ENCODE results near the gene PDE3A.

- no peak for TF ChIP-seq GATA3 (IDR thresholded peaks at IDR 0.05; ENCODE audit: low read depth, low read length)
- no peak for TF ChIP-seq GATA2 (IDR thresholded peaks at IDR 0.05; ENCODE audit: low read depth, low read length)
Measured at GRCh38 chr12:20514598-20514997, 146.3 kb downstream of the PDE3A start.

Measured in SH-SY5Y (cell line).